Measurements from ENCODE around the gene JOSD1.
"Not testable (repeated sequence)": the region's sequence is repeated elsewhere in the genome, so short reads cannot be mapped to it uniquely, and the experiment has no call there.

JOSD1 gene

DNA sequence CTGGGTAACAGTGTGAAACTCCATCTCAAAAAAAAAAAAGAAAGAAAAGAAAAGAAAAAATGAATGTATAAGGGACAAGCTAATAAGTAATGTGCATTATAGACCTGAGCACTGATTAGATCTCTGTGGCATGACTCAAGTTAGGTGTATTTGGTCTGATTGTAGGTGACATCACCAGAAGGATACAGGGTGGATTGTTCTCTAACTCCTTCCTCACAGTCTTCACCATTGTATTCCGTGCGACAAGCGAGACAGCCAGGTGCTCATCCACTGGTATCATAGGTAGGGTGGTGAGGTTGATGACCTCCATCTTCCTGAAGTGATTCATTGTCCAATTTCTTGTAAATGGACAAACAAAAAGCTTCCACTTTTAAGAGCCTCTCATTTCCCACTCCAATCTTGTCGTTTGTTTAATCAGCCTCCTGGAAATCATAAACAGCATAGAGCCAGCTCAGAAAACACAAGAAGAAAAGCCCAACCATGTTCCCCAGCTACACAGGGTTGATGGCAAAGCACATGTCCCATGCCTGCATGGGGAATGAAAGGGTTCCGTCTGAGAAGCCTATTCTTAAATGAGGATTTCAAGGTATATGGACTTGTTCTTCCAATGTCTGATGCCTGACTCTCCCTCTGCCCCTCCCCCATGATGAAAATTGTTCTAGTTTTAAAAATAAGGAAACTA, 50.8 kb downstream of the JOSD1 start:
- H3K27ac ChIP-seq = no peak overlapping the region
- POLR2A ChIA-PET (ENCODE audit: low non-redundant PET) = no interaction called here
- no peak for DNase-seq (ENCODE audit: low spot score)
- TF ChIP-seq CTCF (conservative IDR thresholded peaks at IDR 0.05; ENCODE audit: low read depth) = no peak
- CTCF ChIA-PET = no interaction called here

GRCh38 chr22:38645430-38645829, 55.3 kb downstream of the JOSD1 start:
- H3K27ac ChIP-seq = peak overlapping the region; percentile 72
- no peak for TF ChIP-seq CTCF (conservative IDR thresholded peaks at IDR 0.05; ENCODE audit: low read depth)
- DNase-seq (ENCODE audit: low spot score) = peak; percentile 48
- ChIA-PET POLR2A (ENCODE audit: low non-redundant PET) (no interaction called here), CTCF (interaction anchor here (0.6 to 0.7 kb wide), 2 partner anchors 42 to 792 kb away, joined by 4 read pairs; no protein-coding TSS in a partner anchor)

GRCh38 chr22:38644245-38644644, 56.5 kb downstream of the JOSD1 start:
- DNase-seq (ENCODE audit: low spot score); POLR2A ChIA-PET (ENCODE audit: low non-redundant PET); H3K27ac ChIP-seq; CTCF ChIA-PET: not testable (repeated sequence)

- ChIA-PET POLR2A (ENCODE audit: low non-redundant PET) (interaction anchor here (0.5 to 0.7 kb wide), 2 partner anchors 16 to 783 kb away, joined by 4 to 5 read pairs; no protein-coding TSS in a partner anchor), CTCF (no interaction called here)
- no peak overlapping the region for H3K27ac ChIP-seq
- no peak for TF ChIP-seq CTCF (conservative IDR thresholded peaks at IDR 0.05; ENCODE audit: low read depth)
- no peak for DNase-seq (ENCODE audit: low spot score)
Observed at GRCh38 chr22:38641476-38642040, 59.2 kb downstream of the JOSD1 start.

GRCh38 chr22:38638728-38639127, 62.0 kb downstream of the JOSD1 start:
- CTCF ChIA-PET = no interaction called here
- POLR2A ChIA-PET (ENCODE audit: low non-redundant PET) = no interaction called here
- TF ChIP-seq CTCF (conservative IDR thresholded peaks at IDR 0.05; ENCODE audit: low read depth) = no peak
- no peak overlapping the region for H3K27ac ChIP-seq
- DNase-seq (ENCODE audit: low spot score) = no peak

DNA sequence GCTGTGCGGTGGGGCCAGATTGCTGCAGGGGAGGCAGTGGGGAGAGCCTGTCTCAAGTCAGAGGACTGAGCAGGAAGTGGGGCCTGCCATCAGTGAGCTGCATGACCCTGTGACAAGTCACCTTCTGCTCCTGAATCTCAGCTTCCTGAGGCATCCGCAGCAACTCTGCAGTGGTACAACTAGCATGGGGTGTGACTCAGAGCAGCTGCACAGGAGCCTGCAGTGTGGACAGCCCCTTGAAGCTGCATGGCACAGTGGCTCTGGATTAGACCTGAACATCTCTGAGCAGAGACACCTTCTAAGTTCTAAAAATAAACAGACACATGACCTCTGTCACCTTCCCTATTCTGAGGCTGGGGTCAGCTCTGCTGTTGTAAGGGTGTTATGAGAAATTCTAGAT, 62.5 kb downstream of the JOSD1 start:
- POLR2A ChIA-PET (ENCODE audit: low non-redundant PET) = no interaction called here

More for the DNA sequence above, 62.5 kb downstream of the JOSD1 start:
- TF ChIP-seq CTCF (conservative IDR thresholded peaks at IDR 0.05; ENCODE audit: low read depth) = no peak
- H3K27ac ChIP-seq = no peak overlapping the region
- CTCF ChIA-PET = no interaction called here
- no peak for DNase-seq (ENCODE audit: low spot score)
